ENCODE data around the gene IFT20.
"Not testable (repeated sequence)": the region's sequence is repeated elsewhere in the genome, so short reads cannot be mapped to it uniquely, and the experiment has no call there.

Gene IFT20

DNA sequence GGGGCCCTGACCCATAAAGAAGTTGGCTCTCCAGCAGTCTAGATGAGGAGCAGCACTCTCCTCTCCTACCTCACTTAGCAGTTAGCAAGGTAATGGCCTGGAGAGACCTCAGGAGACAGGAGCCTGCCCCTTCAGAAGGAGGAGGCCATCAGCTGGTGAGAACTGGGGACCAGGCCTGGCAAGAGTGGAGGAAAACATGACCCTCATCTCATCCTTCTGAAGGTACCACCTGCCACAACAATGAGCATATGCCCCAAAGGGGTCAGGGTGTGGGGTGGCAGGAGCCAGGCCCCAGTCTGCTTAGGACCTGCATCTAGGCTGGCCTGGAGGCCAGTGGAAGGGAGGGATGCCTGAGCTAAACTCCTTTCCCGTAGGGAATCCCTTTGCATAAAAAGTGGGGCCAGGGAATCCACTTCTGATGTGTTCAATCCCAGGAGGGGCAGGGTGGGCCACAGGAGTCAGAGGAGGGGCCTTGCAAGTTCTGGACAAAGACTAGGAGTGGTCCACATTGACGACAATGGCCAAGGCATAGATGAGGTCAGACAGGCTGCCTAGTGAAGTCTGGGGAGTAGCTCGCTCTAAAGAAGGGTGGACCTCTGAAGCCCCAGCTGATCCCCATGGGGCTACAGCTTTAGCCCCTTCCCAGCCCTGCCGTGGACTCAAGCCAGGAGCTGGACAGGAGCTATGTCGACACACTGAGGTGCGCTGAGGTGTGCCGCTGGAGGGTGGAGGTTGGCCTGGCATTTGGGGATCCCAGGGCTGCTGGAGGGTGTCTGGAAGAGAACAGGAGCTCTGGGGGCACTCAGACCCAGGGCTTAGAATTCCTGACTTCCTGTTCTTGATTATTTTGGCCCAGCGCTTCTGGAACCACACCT, 28.7 kb upstream of the IFT20 start:
- no peak for DNase-seq

GRCh38 chr17:28363186-28363585, 27.9 kb upstream of the IFT20 start:
- no peak for DNase-seq

DNA sequence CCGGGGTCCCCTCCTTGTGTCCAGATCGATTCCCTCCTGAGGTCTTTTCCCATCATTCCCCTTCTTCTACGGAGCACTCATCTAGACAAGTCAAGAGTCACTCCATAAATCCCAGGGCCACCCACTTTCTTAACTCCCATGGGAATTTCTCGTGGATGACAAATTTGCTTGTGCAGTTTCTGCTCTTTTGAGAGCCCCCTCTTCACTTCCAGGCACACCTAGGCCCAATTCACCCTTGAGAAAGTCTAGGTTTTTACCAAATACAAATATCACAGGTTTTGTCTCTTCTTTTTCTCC, 22.6 kb upstream of the IFT20 start:
- no peak for DNase-seq

DNA sequence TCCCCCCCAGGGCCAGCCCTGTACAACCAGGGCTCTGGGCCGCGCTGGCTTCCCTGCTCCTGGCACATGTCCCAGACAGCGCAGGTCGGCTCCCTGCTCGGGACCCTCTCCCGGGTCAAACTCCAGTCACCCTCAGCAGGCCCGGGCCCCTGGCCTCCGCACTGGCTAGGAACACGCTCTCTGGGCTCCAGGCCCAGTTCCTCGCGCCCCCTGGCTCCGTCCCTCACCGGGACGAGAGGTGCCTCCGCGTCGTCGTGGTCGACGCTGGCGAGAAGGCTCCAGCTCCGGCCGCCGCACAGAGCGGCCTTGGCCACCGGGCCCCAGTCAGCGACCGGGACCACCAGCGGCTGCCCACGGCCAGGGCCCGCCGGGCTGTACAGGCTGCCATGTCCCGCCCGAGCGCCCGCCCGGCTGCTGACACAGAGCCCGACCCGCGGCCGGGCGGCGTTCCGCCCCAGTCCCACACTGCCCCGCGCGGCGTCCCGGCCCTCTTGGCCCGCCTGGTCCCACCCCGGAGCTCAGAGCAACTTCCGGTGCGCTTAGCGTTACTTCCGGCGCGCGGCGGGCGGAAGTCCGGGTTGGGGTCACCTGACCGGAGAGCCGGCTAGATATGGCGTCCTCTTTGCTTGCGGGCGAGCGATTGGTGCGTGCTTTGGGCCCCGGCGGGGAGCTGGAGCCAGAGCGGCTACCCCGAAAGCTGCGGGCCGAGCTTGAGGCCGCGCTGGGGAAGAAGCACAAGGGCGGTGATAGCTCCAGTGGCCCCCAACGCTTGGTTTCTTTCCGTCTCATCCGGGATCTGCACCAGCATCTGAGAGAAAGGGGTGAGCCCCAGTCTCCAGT, 22.0 kb upstream of the IFT20 start, which contains the start of gene POLDIP2:
TSS of gene POLDIP2 (minus strand) at position 467 of the 840 bp plus-strand sequence. CDS start at position 388, 79 bp downstream.
- DNase-seq: peak; percentile 96

- DNase-seq: no peak
Observed at GRCh38 chr17:28350271-28350670, 15.0 kb upstream of the IFT20 start.

- DNase-seq: no peak
Observed at GRCh38 chr17:28348979-28349378, 13.7 kb upstream of the IFT20 start.

DNA sequence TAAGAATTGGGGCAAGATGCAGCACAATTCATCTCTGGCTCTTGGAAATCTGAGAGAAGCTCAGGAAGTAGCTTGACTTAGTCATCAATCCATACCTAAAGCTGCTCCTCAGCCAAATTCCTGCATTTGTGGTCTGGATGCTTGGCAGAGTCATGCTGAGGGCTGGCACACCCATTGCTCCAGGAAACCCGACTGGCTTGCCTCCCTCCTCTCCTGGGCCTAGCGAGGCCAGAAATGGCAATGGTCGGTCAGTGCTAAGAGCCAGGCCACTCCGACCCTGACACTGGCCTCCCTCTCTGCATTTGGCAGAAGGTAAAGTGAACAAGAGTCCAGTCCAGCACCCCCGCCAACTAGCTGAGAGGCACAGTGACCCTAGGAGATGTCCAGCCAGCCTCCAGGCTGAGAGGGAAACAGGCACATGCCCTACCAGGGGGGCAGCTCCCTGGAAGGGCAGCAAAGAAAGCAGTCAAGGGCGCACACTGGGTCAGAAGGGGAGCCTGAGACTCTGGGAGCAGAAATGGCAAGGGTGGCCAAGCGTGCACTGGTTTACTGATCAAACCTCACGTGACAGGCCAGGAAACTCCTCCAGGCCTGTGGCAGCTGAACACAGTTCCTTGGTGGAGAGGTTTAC, 12.1 kb upstream of the IFT20 start:
- no peak for DNase-seq

GRCh38 chr17:28346746-28347246, 11.5 kb upstream of the IFT20 start:
- DNase-seq: no peak

DNA sequence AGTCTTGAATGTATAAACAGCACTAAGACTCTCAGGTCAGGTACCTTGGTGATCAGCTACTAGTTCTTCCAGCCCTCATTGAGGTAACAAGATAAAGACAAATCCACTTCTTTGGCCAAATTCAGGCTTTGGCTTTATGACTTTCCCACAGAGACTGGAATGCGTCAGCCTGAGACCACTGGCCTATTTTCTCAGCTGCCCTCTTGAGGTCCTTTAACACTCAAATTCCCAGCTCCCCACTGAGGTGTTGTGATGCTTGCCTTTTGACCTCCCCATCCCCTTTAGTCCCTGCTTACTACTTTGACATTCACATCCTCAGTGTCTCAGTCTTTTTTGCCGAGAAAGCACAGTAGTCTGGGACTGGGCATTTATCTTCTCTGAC, 10.9 kb upstream of the IFT20 start:
- DNase-seq: no peak

DNA sequence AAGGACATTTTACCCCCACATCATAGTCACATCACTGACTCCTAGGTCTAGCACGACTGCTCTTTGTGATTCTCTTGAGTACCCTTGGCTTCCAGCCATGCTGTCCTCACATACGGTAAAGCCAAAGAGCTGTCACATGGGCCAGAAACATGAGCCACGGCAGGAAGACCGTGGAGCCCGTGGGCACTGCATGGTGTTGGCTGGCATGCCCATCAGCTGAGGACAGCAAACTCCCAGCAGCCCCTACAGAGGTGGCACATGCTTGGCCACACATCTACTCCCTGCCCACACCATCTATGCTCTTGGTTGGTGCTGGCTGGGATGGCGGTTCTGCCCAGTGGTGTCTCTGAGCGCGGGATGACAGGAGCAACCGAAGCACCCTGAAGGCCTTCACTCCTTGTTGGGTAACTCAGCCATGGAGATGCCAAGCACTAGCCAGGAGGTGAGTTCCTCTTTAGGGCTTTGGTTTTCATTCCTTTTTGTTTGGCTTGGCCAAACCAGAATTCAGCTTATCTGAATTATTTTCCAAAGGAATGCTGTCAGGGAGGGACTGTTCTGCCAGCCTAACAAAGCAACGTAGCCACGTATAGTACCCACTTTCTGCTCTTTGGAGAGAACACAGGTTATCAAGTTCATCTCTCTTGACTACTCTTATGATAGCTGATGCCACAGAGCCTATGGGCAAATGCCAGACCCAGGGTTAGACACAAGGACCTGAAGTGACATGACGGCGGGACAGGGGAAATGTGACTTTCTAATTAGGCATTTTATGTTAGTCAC, 10.3 kb upstream of the IFT20 start:
- no peak for DNase-seq

GRCh38 chr17:28344435-28344901, 9.2 kb upstream of the IFT20 start:
- DNase-seq: no peak

DNA sequence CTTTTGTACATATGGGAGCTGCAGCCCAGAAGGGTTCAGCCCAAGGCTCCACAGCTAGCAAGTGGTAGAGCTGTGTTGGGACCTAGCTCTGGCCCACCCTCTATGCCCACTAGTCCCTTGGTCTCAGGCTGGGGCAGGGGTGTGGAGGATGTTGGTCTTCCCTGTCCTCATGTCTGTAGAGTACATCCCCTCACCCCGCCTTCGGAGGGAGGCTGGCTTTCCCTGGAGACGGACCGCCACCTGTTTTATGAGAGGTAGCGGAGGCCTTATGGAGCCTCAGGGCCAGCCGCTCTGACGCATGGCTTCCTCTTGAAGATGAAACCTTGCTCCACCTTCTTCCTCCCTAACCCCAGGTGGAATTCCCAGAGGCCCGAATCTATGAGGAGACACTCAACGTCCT, 8.7 kb upstream of the IFT20 start:
- no peak for DNase-seq

DNA sequence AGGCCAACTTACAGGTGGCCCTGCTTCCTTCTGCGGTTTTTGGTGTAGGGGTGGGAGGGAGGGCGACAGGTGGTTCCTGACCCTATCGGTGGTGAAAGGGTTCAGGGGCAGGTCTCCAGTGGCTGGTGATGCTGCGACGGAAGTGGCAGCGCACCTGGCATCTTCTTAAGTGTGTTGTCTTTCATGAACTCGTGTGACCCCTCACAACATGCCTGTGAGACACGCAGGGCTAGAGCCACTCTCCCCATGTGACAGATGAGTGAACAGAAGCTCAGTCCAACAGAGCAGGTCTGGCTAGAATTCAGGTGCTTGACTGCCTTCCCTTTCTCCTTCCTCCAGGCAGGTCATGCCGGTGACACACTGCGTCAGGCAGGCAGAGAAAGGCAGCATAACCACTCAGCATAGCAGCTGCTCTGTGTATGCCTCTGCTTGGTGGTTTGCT, 8.2 kb upstream of the IFT20 start:
- no peak for DNase-seq

DNA sequence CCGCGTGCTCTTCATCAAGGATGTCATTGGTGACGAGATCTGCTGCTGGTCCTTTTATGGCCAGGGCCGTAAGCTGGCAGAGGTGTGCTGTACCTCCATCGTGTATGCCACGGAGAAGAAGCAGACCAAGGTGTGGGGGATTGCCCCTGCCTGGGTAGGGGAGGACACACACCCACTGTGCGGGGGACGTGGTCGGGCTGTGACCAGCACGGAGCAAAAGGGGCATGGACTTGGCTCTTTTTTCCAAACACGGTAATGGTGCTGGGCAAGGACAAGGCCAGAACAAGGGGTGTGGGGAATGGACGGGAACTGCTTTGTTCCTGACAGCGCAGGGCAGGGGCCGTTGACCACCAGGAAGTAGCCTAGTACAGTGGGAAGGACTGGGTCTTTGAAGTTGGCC, 7.0 kb upstream of the IFT20 start:
- DNase-seq: no peak

- no peak for DNase-seq
Observed at GRCh38 chr17:28341516-28341915, 6.2 kb upstream of the IFT20 start.

DNA sequence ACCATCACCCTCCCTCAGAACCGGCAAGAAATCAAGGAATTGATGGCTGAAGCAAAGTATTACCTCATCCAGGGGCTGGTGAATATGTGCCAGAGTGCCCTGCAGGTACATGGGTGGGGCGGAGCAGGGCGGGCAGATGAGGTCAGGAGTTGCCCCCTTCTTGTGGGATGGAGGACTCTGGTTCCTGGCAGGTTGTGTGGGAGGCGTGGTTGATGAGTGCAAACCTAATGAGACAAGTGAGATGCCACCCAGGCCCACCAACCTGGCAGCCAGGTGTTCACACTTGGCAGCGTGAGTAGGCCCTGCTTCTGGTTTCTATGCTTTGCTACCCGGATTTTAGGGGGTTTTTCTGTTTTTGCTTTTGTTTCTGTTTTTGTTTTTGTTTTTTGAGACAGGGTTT, 5.1 kb upstream of the IFT20 start:
- DNase-seq: no peak

GRCh38 chr17:28339431-28339830, 4.2 kb upstream of the IFT20 start:
- no peak for DNase-seq

- not testable (repeated sequence) for DNase-seq
Observed at GRCh38 chr17:28338769-28339212, 3.5 kb upstream of the IFT20 start.

GRCh38 chr17:28338056-28338768, 2.9 kb upstream of the IFT20 start:
- DNase-seq: no peak

- DNase-seq: peak; percentile 50
Observed at GRCh38 chr17:28335959-28336871, 943 bp upstream of the IFT20 start.
